Keratinocyte (primary cell): Measurements from ENCODE around the gene RAB12.

Source experiments
- CTCF ChIP-seq, 3 experiments: IDR thresholded peaks in 1 of 3; conservative IDR thresholded peaks in 1 of 3; optimal IDR thresholded peaks in 1 of 3; 2 replicates in 2 of 3; 3 replicates in 1 of 3; pipeline versions ENCODE3 to v1.5.1; 2011; ENCODE audit warnings: low read length in 3 of 3, mild to moderate bottlenecking in 3 of 3, moderate library complexity in 2 of 3, control low read depth in 1 of 3, inconsistent platforms in 1 of 3; ENCODE audit not compliant: insufficient read depth in 2 of 3; ENCODE audit errors: extremely low read depth in 1 of 3
- EZH2 ChIP-seq: IDR thresholded peaks from one replicate; pipeline ENCODE4 v1.6.1; 2012; ENCODE audit warnings: inconsistent platforms, mild to moderate bottlenecking, low read length, moderate library complexity

GRCh38 chr18:8630546-8630945 is 21.3 kb downstream of the RAB12 start:
- TF ChIP-seq CTCF (optimal IDR thresholded peaks at IDR 0.05 in 1 of 3, IDR thresholded peaks at IDR 0.05 in 1 of 3, conservative IDR thresholded peaks at IDR 0.05 in 1 of 3; ENCODE audit: extremely low read depth in 1 of 3, insufficient read depth in 2 of 3, low read length in 3 of 3) = no peak
- no peak for TF ChIP-seq EZH2
